H1 (cell line): ENCODE results near the gene SLC35F6.

Source experiments
- ATF2 ChIP-seq: IDR thresholded peaks from 2 replicates; pipeline ENCODE4 v1.6.1; 2012; ENCODE audit warnings: low read length, inconsistent platforms
- CEBPB ChIP-seq: IDR thresholded peaks from 2 replicates; pipeline ENCODE4 v1.6.1; 2012; ENCODE audit warnings: low read depth, low read length
- EGR1 ChIP-seq: IDR thresholded peaks from 2 replicates; pipeline ENCODE4 v1.6.1; 2011; ENCODE audit warnings: low read depth, low read length, borderline replicate concordance
- EZH2 ChIP-seq: fragments of 200-600 bp; sonication (generic); IDR thresholded peaks from 2 replicates; pipeline ENCODE4 v1.7.1; 2012; ENCODE audit warnings: low read depth, mild to moderate bottlenecking, moderate library complexity, low read length, inconsistent platforms; ENCODE audit not compliant: severe bottlenecking
- POLR2A ChIP-seq, 2 experiments: IDR thresholded peaks; 1 replicate in 1 of 2; 2 replicates in 1 of 2; pipeline ENCODE4 v1.6.1; 2011; ENCODE audit warnings: low read depth in 2 of 2, low read length in 2 of 2, mild to moderate bottlenecking in 2 of 2; ENCODE audit errors: control extremely low read depth in 1 of 2
- POLR2AphosphoS5 ChIP-seq: IDR thresholded peaks from 2 replicates; pipeline ENCODE4 v1.6.1; 2011; ENCODE audit warnings: low read depth, low read length
- RXRA ChIP-seq: IDR thresholded peaks from 2 replicates; pipeline ENCODE4 v1.6.1; 2011; ENCODE audit warnings: low read depth, mild to moderate bottlenecking, low read length, moderate library complexity; ENCODE audit not compliant: insufficient read depth
- TAF1 ChIP-seq: IDR thresholded peaks from 2 replicates; pipeline ENCODE4 v1.6.1; 2011; ENCODE audit warnings: mild to moderate bottlenecking, low read depth, low read length
- YY1 ChIP-seq: IDR thresholded peaks from 2 replicates; pipeline ENCODE4 v1.6.1; 2011; ENCODE audit warnings: low read depth, mild to moderate bottlenecking, low read length
- ZNF274 ChIP-seq: IDR thresholded peaks from 2 replicates; pipeline ENCODE4 v1.7.0; 2012; ENCODE audit warnings: low read length, borderline replicate concordance; ENCODE audit errors: extremely low read depth
- TF ChIP-seq, protein P1 (sequence below), 3 experiments: IDR thresholded peaks; 1 replicate in 2 of 3; 2 replicates in 1 of 3; pipeline versions ENCODE4 v1.5.1 to v1.6.1; 2011; ENCODE audit warnings: low read length in 3 of 3, mild to moderate bottlenecking in 3 of 3, inconsistent platforms in 2 of 3, low read depth in 1 of 3, moderate library complexity in 1 of 3; ENCODE audit not compliant: insufficient read depth in 1 of 3; ENCODE audit errors: control extremely low read depth in 1 of 3

- TF ChIP-seq, protein P1, sequence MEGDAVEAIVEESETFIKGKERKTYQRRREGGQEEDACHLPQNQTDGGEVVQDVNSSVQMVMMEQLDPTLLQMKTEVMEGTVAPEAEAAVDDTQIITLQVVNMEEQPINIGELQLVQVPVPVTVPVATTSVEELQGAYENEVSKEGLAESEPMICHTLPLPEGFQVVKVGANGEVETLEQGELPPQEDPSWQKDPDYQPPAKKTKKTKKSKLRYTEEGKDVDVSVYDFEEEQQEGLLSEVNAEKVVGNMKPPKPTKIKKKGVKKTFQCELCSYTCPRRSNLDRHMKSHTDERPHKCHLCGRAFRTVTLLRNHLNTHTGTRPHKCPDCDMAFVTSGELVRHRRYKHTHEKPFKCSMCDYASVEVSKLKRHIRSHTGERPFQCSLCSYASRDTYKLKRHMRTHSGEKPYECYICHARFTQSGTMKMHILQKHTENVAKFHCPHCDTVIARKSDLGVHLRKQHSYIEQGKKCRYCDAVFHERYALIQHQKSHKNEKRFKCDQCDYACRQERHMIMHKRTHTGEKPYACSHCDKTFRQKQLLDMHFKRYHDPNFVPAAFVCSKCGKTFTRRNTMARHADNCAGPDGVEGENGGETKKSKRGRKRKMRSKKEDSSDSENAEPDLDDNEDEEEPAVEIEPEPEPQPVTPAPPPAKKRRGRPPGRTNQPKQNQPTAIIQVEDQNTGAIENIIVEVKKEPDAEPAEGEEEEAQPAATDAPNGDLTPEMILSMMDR (IDR thresholded peaks at IDR 0.05; ENCODE audit: control extremely low read depth in 1 of 3, insufficient read depth in 1 of 3, low read depth in 1 of 3, low read length in 3 of 3): no peak
- TF ChIP-seq CEBPB (no peak), POLR2AphosphoS5 (no peak), EGR1 (no peak), ZNF274 (no peak), RXRA (no peak), YY1 (no peak), EZH2 (no peak), TAF1 (no peak), POLR2A (IDR thresholded peaks at IDR 0.05; ENCODE audit: control extremely low read depth in 1 of 2, low read depth in 2 of 2, low read length in 2 of 2) (no peak), ATF2 (no peak)
These were observed 20.6 kb downstream of the SLC35F6 start for GRCh38 chr2:26784570-26785234.
